Dedifferentiated amniotic fluid mesenchymal stem cell (primary cell): ENCODE data around the gene METTL8.
"Not testable (repeated sequence)": the region's sequence is repeated elsewhere in the genome, so short reads cannot be mapped to it uniquely, and the experiment has no call there.

Experiments
- DNase-seq: peaks from one replicate; pipeline ENCODE4 v3.0.0-alpha.2; 2016; ENCODE audit errors: extremely low spot score

Gene METTL8

GRCh38 chr2:171430516-171431410 is 3.0 kb downstream of the METTL8 start:
- DNase-seq: no peak

GRCh38 chr2:171422710-171423495 is 10.9 kb downstream of the METTL8 start:
- not testable (repeated sequence) for DNase-seq

- no peak for DNase-seq
Measured at GRCh38 chr2:171420728-171421563, 12.8 kb downstream of the METTL8 start.

GRCh38 chr2:171419333-171419732 is 14.5 kb downstream of the METTL8 start:
- no peak for DNase-seq

- DNase-seq: peak; percentile 95
Measured at GRCh38 chr2:171416009-171416926, 17.5 kb downstream of the METTL8 start.

- not testable (repeated sequence) for DNase-seq
Measured at GRCh38 chr2:171414645-171415044, 19.1 kb downstream of the METTL8 start.

GRCh38 chr2:171412571-171413175 is 21.1 kb downstream of the METTL8 start:
- no peak for DNase-seq

- DNase-seq: no peak
Measured at GRCh38 chr2:171411791-171412483, 21.9 kb downstream of the METTL8 start.

GRCh38 chr2:171411214-171411613 is 22.6 kb downstream of the METTL8 start:
- DNase-seq: no peak

GRCh38 chr2:171410624-171411023 is 23.2 kb downstream of the METTL8 start:
- no peak for DNase-seq

GRCh38 chr2:171410101-171410500 is 23.7 kb downstream of the METTL8 start:
- DNase-seq: peak; percentile 77

GRCh38 chr2:171409436-171409971 is 24.3 kb downstream of the METTL8 start:
- DNase-seq: no peak

- no peak for DNase-seq
Measured at GRCh38 chr2:171407676-171408044, 26.1 kb downstream of the METTL8 start.

- DNase-seq: no peak
Measured at GRCh38 chr2:171407030-171407675, 26.6 kb downstream of the METTL8 start.

GRCh38 chr2:171406044-171406443 is 27.7 kb downstream of the METTL8 start:
- no peak for DNase-seq

- DNase-seq: no peak
Measured at GRCh38 chr2:171405546-171405945, 28.2 kb downstream of the METTL8 start.

- no peak for DNase-seq
Measured at GRCh38 chr2:171404719-171405118, 29.1 kb downstream of the METTL8 start.

GRCh38 chr2:171404261-171404660 is 29.5 kb downstream of the METTL8 start:
- peak; percentile 58 for DNase-seq
